Hepatocyte (in vitro differentiated cells): ENCODE data around the gene UPK3A.

Experiments used
- EZH2 ChIP-seq: fragments of 200-600 bp; sonication (generic); IDR thresholded peaks from 2 replicates; pipeline ENCODE4 v1.6.1; 2016; ENCODE audit warnings: antibody characterized with exemption, mild to moderate bottlenecking, borderline replicate concordance
- EZH2phosphoT487 ChIP-seq: fragments of 200-600 bp; sonication (generic); IDR thresholded peaks from one replicate; pipeline ENCODE4 v1.6.1; 2018; ENCODE audit warnings: antibody characterized with exemption, mild to moderate bottlenecking, low read depth, moderate library complexity; ENCODE audit not compliant: unreplicated experiment, severe bottlenecking
- TF ChIP-seq, protein P1 (sequence below): fragments of 200-600 bp; sonication (generic); IDR thresholded peaks from 2 replicates; pipeline ENCODE4 v1.5.1; 2016; ENCODE audit warnings: antibody characterized with exemption, mild to moderate bottlenecking; ENCODE audit not compliant: poor library complexity

DNA sequence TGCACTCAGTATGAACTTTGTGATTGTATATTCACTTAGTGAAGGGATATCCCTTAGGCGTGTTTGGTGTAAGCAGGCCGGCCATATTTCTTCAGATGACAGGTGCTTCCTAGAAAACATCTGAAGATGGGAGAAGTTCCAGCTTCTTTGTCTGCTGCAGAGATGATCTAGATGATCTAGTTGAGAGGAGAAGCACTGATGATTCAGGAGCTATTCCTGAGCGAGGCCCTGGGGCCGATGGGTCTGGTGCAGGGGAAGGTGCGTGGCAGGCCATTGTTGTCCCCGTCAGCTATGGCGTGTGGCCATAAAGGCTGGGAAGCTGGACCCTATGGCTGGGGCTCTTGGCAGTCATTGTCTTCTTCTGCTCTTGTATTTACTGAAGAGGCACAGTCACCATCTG lies 38.9 kb downstream of the UPK3A start:
- TF ChIP-seq, protein P1, sequence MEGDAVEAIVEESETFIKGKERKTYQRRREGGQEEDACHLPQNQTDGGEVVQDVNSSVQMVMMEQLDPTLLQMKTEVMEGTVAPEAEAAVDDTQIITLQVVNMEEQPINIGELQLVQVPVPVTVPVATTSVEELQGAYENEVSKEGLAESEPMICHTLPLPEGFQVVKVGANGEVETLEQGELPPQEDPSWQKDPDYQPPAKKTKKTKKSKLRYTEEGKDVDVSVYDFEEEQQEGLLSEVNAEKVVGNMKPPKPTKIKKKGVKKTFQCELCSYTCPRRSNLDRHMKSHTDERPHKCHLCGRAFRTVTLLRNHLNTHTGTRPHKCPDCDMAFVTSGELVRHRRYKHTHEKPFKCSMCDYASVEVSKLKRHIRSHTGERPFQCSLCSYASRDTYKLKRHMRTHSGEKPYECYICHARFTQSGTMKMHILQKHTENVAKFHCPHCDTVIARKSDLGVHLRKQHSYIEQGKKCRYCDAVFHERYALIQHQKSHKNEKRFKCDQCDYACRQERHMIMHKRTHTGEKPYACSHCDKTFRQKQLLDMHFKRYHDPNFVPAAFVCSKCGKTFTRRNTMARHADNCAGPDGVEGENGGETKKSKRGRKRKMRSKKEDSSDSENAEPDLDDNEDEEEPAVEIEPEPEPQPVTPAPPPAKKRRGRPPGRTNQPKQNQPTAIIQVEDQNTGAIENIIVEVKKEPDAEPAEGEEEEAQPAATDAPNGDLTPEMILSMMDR: no peak
- TF ChIP-seq EZH2 (no peak), EZH2phosphoT487 (no peak)
